GM23338 (cell line): Measurements from ENCODE around the gene SUSD4. TPM values are rescaled to one million over a fixed set of nuclear protein-coding genes. Genes with fewer than 3 reads are reported as not detected.

Experiments used
- ATAC-seq: fragments of 200-7000 bp; cut with Tn5 transposase; 3 replicates; pipeline ENCODE4 v1.9.1; 2020
- DNase-seq: peaks from one replicate; pipeline ENCODE4 v3.0.0-alpha.2; 2015; ENCODE audit warnings: low spot score
- H2AFZ ChIP-seq: fragments of 200-600 bp; sonication (generic); 2 replicates; pipeline ENCODE4 v1.8.0; 2016; ENCODE audit warnings: antibody characterized with exemption, mild to moderate bottlenecking, moderate library complexity
- H3F3A ChIP-seq: fragments of 200-600 bp; sonication (generic); replicated peaks from 2 replicates; pipeline ENCODE4 v1.8.0; 2017; ENCODE audit warnings: antibody characterized with exemption, mixed run types, low read depth
- H3K27ac ChIP-seq: fragments of 200-600 bp; sonication (generic); 2 replicates; pipeline ENCODE4 v1.6.1; 2016; ENCODE audit warnings: low read depth
- H3K27me3 ChIP-seq: fragments of 200-600 bp; sonication (generic); 2 replicates; pipeline ENCODE4 v1.8.0; 2016; ENCODE audit warnings: mild to moderate bottlenecking, mixed run types, moderate library complexity; ENCODE audit not compliant: insufficient read depth
- H3K36me3 ChIP-seq: fragments of 200-600 bp; sonication (generic); 2 replicates; pipeline ENCODE4 v1.8.0; 2016; ENCODE audit warnings: mild to moderate bottlenecking; ENCODE audit not compliant: insufficient read depth
- H3K4me1 ChIP-seq: fragments of 200-600 bp; sonication (generic); 2 replicates; pipeline ENCODE4 v1.8.0; 2016; ENCODE audit warnings: mild to moderate bottlenecking, moderate library complexity; ENCODE audit not compliant: insufficient read depth
- H3K4me2 ChIP-seq: fragments of 200-600 bp; sonication (generic); 2 replicates; pipeline ENCODE4 v1.7.1; 2017; ENCODE audit warnings: mixed run types
- H3K4me3 ChIP-seq: fragments of 200-600 bp; sonication (generic); 2 replicates; pipeline ENCODE4 v1.6.1; 2016; ENCODE audit warnings: mixed run types
- H3K79me2 ChIP-seq: fragments of 200-600 bp; sonication (generic); replicated peaks from 2 replicates; pipeline ENCODE4 v1.8.0; 2017; ENCODE audit warnings: mild to moderate bottlenecking; ENCODE audit not compliant: insufficient read depth
- H3K9me2 ChIP-seq: fragments of 200-600 bp; sonication (generic); 2 replicates; pipeline ENCODE4 v1.8.0; 2017; ENCODE audit not compliant: insufficient read depth
- H4K20me1 ChIP-seq: fragments of 200-600 bp; sonication (generic); replicated peaks from 2 replicates; pipeline ENCODE4 v1.8.0; 2017; ENCODE audit warnings: mild to moderate bottlenecking; ENCODE audit not compliant: insufficient read depth
- H3K27ac Mint-ChIP-seq: 2 replicates; pipeline ENCODE4 v1.8.0; 2020; ENCODE audit warnings: inconsistent platforms, mild to moderate bottlenecking, moderate library complexity, mixed read lengths
- H3K27me3 Mint-ChIP-seq: 3 replicates; pipeline ENCODE4 v1.8.0; 2022; ENCODE audit warnings: low read depth, mild to moderate bottlenecking, moderate library complexity, mixed read lengths, inconsistent platforms; ENCODE audit not compliant: insufficient read depth, poor library complexity
- H3K36me3 Mint-ChIP-seq: 3 replicates; pipeline ENCODE4 v1.8.0; 2021; ENCODE audit warnings: low read depth, mild to moderate bottlenecking, inconsistent platforms, moderate library complexity, mixed read lengths
- H3K4me1 Mint-ChIP-seq: 3 replicates; pipeline ENCODE4 v1.8.0; 2020; ENCODE audit warnings: mild to moderate bottlenecking, inconsistent platforms, mixed read lengths
- H3K4me3 Mint-ChIP-seq: 3 replicates; pipeline ENCODE4 v1.8.0; 2021; ENCODE audit warnings: moderate library complexity, mild to moderate bottlenecking, inconsistent platforms, mixed read lengths
- H3K9me3 Mint-ChIP-seq: 3 replicates; pipeline ENCODE4 v1.8.0; 2020; ENCODE audit warnings: moderate library complexity, mild to moderate bottlenecking, inconsistent platforms, mixed read lengths
- CREB1 ChIP-seq: fragments of 250-450 bp; sonication (Bioruptor Pico); IDR thresholded peaks from 2 replicates; pipeline ENCODE4 v1.5.0; 2020; ENCODE audit warnings: low read depth, mild to moderate bottlenecking, moderate library complexity
- CTCF ChIP-seq, 2 experiments: fragments of 200-600 bp in 1 of 2; sonication (generic) in 1 of 2; conservative IDR thresholded peaks; 2 replicates each; pipeline versions ENCODE4 v1.5.1 to v1.6.1; 2016 to 2017; ENCODE audit warnings: antibody characterized with exemption in 2 of 2, low read depth in 2 of 2, mild to moderate bottlenecking in 2 of 2, moderate library complexity in 1 of 2
- EZH2phosphoT487 ChIP-seq: fragments of 200-600 bp; sonication (generic); IDR thresholded peaks from one replicate; pipeline ENCODE4 v1.8.1; 2018; ENCODE audit warnings: antibody characterized with exemption; ENCODE audit not compliant: unreplicated experiment
- JUNB ChIP-seq: IDR thresholded peaks from one replicate; pipeline ENCODE4 v1.6.1; 2016; ENCODE audit warnings: antibody characterized with exemption; ENCODE audit not compliant: unreplicated experiment
- REST ChIP-seq: IDR thresholded peaks from one replicate; pipeline ENCODE4 v1.6.1; 2018; ENCODE audit warnings: antibody characterized with exemption; ENCODE audit not compliant: unreplicated experiment
- ZNF462 ChIP-seq: fragments of 250-450 bp; sonication (Bioruptor Pico); IDR thresholded peaks from 2 replicates; pipeline ENCODE4 v1.5.0; 2020; ENCODE audit warnings: mild to moderate bottlenecking, moderate library complexity
- polyA plus RNA-seq: library from polyadenylated mRNA; unstranded; fragments of >200 nt; fragmentation: Nextera tagmentation; extraction: Ambion mirVana; gene quantifications from 2 replicates; pipeline ENCODE4 v1.2.1, GENCODE V29; 2016
- total RNA-seq: library from RNA; depleted of rRNA; stranded (reverse); fragments of >200 nt; shearing (Covaris generic); gene quantifications from 2 replicates; pipeline ENCODE4 v1.2.3, GENCODE V29; 2014

Gene SUSD4
- total and polyA plus RNA-seq, 2 experiments from 2014 or later = 2.3 to 3.6 TPM

GRCh38 chr1:223209992-223210787 is 153.8 kb downstream of the SUSD4 start:
- Histone ChIP-seq H3K36me3 (no peaks in the 10 kb centered on the region), H3K27ac (no peak overlapping the region), H2AFZ (no peak overlapping the region), H3K27me3 (no peaks in the 10 kb centered on the region), H4K20me1 (no peaks in the 10 kb centered on the region), H3K4me2 (no peak overlapping the region), H3K4me1 (no peaks in the 10 kb centered on the region), H3K79me2 (no peaks in the 10 kb centered on the region), H3K9me2 (no peaks in the 10 kb centered on the region), H3F3A (no peaks in the 10 kb centered on the region), H3K4me3 (no peak overlapping the region)
- Mint-ChIP-seq H3K27me3 (no peaks in the 10 kb centered on the region), H3K4me3 (no peak overlapping the region), H3K36me3 (no peaks in the 10 kb centered on the region), H3K9me3 (no peaks in the 10 kb centered on the region), H3K4me1 (peaks cover 10% of the 10 kb centered on the region; the same call in 2 of the 3 replicates), H3K27ac (no peak overlapping the region)
- TF ChIP-seq ZNF462 (CRISPR knock-in tag) (no peak), REST (no peak), EZH2phosphoT487 (no peak), CTCF (conservative IDR thresholded peaks at IDR 0.05; ENCODE audit: low read depth in 2 of 2) (no peak), CREB1 (no peak), JUNB (no peak)
- no peak for DNase-seq
- ATAC-seq = no peak
